Keratinocyte (primary cell): ENCODE measurements around the gene MRTFB. TPM values are rescaled to one million over a fixed set of nuclear protein-coding genes. Genes with fewer than 3 reads are reported as not detected.

ENCODE experiments used
- DNase-seq: peaks from one replicate; pipeline ENCODE4 v3.0.0-alpha.2; 2011; ENCODE audit warnings: low read depth, missing footprints, low spot score
- FAIRE-seq: peaks from 2 replicates; lab custom pipeline; 2011; peaks lifted over from hg19 to GRCh38; lab: Jason Lieb, UNC
- H2AFZ ChIP-seq: 2 replicates; pipeline ENCODE4 v1.6.0; 2012; ENCODE audit warnings: low read length, control low read depth, inconsistent platforms; ENCODE audit not compliant: control insufficient read depth
- H3K27ac ChIP-seq: 2 replicates; pipeline ENCODE4 v1.5.1; 2011; ENCODE audit warnings: low read length; ENCODE audit not compliant: control insufficient read depth, insufficient read depth
- H3K27me3 ChIP-seq: 3 replicates; pipeline ENCODE4 v1.6.0; 2011; ENCODE audit warnings: low read length; ENCODE audit not compliant: control insufficient read depth, insufficient read depth; ENCODE audit errors: extremely low read depth
- H3K36me3 ChIP-seq, 2 experiments: 2 replicates in 1 of 2; 3 replicates in 1 of 2; pipeline ENCODE4 v1.5.1; 2011; ENCODE audit warnings: low read length in 2 of 2, mild to moderate bottlenecking in 1 of 2; ENCODE audit not compliant: control insufficient read depth in 2 of 2, insufficient read depth in 2 of 2; ENCODE audit errors: extremely low read depth in 1 of 2
- H3K4me1 ChIP-seq: 3 replicates; pipeline ENCODE4 v1.5.1; 2011; ENCODE audit warnings: low read length; ENCODE audit not compliant: control insufficient read depth, insufficient read depth; ENCODE audit errors: extremely low read depth
- H3K4me2 ChIP-seq: 3 replicates; pipeline ENCODE4 v1.6.0; 2011; ENCODE audit warnings: low read depth, low read length; ENCODE audit not compliant: control insufficient read depth, insufficient read depth; ENCODE audit errors: extremely low read depth
- H3K4me3 ChIP-seq, 3 experiments: fragments of 200-600 bp in 1 of 3; sonication (generic) in 1 of 3; 2 replicates in 2 of 3; 3 replicates in 1 of 3; pipeline ENCODE4 v1.5.1; 2011 to 2016; ENCODE audit warnings: low read length in 3 of 3, mild to moderate bottlenecking in 3 of 3, control low read depth in 2 of 3, inconsistent platforms in 1 of 3, low read depth in 1 of 3, mixed read lengths in 1 of 3, mixed run types in 1 of 3, moderate library complexity in 1 of 3; ENCODE audit not compliant: control insufficient read depth in 2 of 3, insufficient read depth in 2 of 3; ENCODE audit errors: extremely low read depth in 1 of 3
- H3K79me2 ChIP-seq: 2 replicates; pipeline ENCODE4 v1.6.0; 2012; ENCODE audit warnings: low read length; ENCODE audit not compliant: control insufficient read depth, insufficient read depth
- H3K9ac ChIP-seq: 3 replicates; pipeline ENCODE4 v1.6.0; 2011; ENCODE audit warnings: low read length; ENCODE audit not compliant: control insufficient read depth, insufficient read depth; ENCODE audit errors: extremely low read depth
- H3K9me1 ChIP-seq: 3 replicates; pipeline ENCODE4 v1.6.0; 2011; ENCODE audit warnings: low read length; ENCODE audit not compliant: control insufficient read depth, insufficient read depth; ENCODE audit errors: extremely low read depth
- H3K9me3 ChIP-seq: 2 replicates; pipeline ENCODE4 v1.5.1; 2012; ENCODE audit warnings: low read depth, low read length; ENCODE audit not compliant: control insufficient read depth
- H4K20me1 ChIP-seq: 3 replicates; pipeline ENCODE4 v1.6.0; 2011; ENCODE audit warnings: low read length; ENCODE audit not compliant: control insufficient read depth, insufficient read depth; ENCODE audit errors: extremely low read depth
- CTCF ChIP-seq, 3 experiments: IDR thresholded peaks in 1 of 3; conservative IDR thresholded peaks in 1 of 3; optimal IDR thresholded peaks in 1 of 3; 2 replicates in 2 of 3; 3 replicates in 1 of 3; pipeline versions ENCODE3 to v1.5.1; 2011; ENCODE audit warnings: low read length in 3 of 3, mild to moderate bottlenecking in 3 of 3, moderate library complexity in 2 of 3, control low read depth in 1 of 3, inconsistent platforms in 1 of 3; ENCODE audit not compliant: insufficient read depth in 2 of 3; ENCODE audit errors: extremely low read depth in 1 of 3
- EZH2 ChIP-seq: IDR thresholded peaks from one replicate; pipeline ENCODE4 v1.6.1; 2012; ENCODE audit warnings: inconsistent platforms, mild to moderate bottlenecking, low read length, moderate library complexity
- dilution Hi-C: fragments of 300-500 bp; cut with MboI; formaldehyde crosslinking; loops from one replicate; pipeline ENCODE4 v1.7.0; 2020; ENCODE audit warnings: low sequenced_read_pairs; ENCODE audit not compliant: extremely low pct_ligation_motif_present
- polyA plus RNA-seq, 5 experiments: library from polyadenylated mRNA; depleted of rRNA in 3 of 5; stranded (reverse) in 3 of 5; stranded (forward) in 1 of 5; unstranded in 1 of 5; fragments of >200 nt; gene quantifications; 1 replicate in 1 of 5; 2 replicates in 3 of 5; 3 replicates in 1 of 5; pipeline versions ENCODE4 v1.2.1 to v1.2.3, GENCODE V29; 2011 to 2012; ENCODE audit warnings: missing spikeins in 2 of 5, low read depth in 1 of 5, low replicate concordance in 1 of 5

The MRTFB gene
- polyA plus RNA-seq, 1 donor (not counting 4 experiments of a cell fraction or from before 2014, with no cell fraction given), result 12.1 TPM

DNA sequence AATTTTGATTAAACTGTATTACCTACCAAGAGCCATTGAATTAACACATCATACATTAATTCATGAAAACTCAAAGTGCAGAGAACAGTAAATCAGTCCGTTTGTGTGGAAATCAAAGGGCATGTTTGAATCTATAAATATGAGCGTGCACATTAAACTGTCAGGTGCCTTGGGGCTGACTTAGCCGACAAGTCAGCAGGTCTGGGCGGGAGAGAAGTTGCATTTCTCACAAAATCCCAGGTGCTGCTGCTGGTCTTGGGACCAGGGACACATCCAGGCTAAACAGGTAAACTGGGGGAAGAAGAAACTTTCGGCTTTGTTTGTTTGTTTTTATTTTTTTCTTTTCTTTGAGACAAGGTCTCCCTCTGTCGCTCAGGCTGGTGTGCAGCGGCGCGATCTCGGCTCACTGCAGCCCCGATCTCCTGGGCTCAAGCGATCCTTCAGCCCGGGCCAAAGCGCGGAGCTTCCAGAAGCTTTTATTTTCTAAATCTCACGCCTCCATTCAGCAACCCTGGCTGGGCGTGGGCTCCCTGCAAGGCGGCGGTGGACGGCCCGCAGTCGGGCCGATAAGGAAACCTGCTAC, 213.9 kb downstream of the MRTFB start:
- no peaks in the 10 kb centered on the region for H3K27me3 ChIP-seq
- peak overlapping the region; percentile 74 for H3K9ac ChIP-seq
- H3K9me3 ChIP-seq, result peaks cover 8% of the 10 kb centered on the region
- H3K9me1 ChIP-seq, result no peaks in the 10 kb centered on the region
- DNase-seq (no peak), FAIRE-seq (no peak)
- H4K20me1 ChIP-seq, result no peaks in the 10 kb centered on the region
- no peaks in the 10 kb centered on the region for H3K79me2 ChIP-seq
- H3K4me1 ChIP-seq, result peaks cover 6% of the 10 kb centered on the region
- peak overlapping the region; percentile 65 to 81 (median 80) for H3K4me3 ChIP-seq
- H2AFZ ChIP-seq, result peak overlapping the region; percentile 88
- peak overlapping the region; percentile 56 for H3K27ac ChIP-seq
- TF ChIP-seq EZH2 (no peak), CTCF (optimal IDR thresholded peaks at IDR 0.05 in 1 of 3, IDR thresholded peaks at IDR 0.05 in 1 of 3, conservative IDR thresholded peaks at IDR 0.05 in 1 of 3; ENCODE audit: extremely low read depth in 1 of 3, insufficient read depth in 2 of 3, low read length in 3 of 3) (peak; percentile 22 to 37 (median 27))
- no peaks in the 10 kb centered on the region for H3K36me3 ChIP-seq
- dilution Hi-C loops, result no loop called here
- peak overlapping the region; percentile 93 for H3K4me2 ChIP-seq

GRCh38 chr16:14285513-14286367, 214.6 kb downstream of the MRTFB start:
- no peaks in the 10 kb centered on the region for H3K36me3 ChIP-seq
- no peak for FAIRE-seq

More at GRCh38 chr16:14285513-14286367, 214.6 kb downstream of the MRTFB start:
- no peaks in the 10 kb centered on the region for H3K27me3 ChIP-seq
- H4K20me1 ChIP-seq, result no peaks in the 10 kb centered on the region
- peak overlapping the region; percentile 93 for H3K4me2 ChIP-seq
- H3K27ac ChIP-seq, result peak overlapping the region; percentile 56
- dilution Hi-C loops, result no loop called here
- H2AFZ ChIP-seq, result peak overlapping the region; percentile 88
- H3K4me3 ChIP-seq, result peak overlapping the region; percentile 65 to 81 (median 80)
- H3K9ac ChIP-seq, result peak overlapping the region; percentile 74
- peaks cover 6% of the 10 kb centered on the region for H3K4me1 ChIP-seq
- H3K9me1 ChIP-seq, result no peaks in the 10 kb centered on the region
- TF ChIP-seq EZH2 (no peak), CTCF (optimal IDR thresholded peaks at IDR 0.05 in 1 of 3, IDR thresholded peaks at IDR 0.05 in 1 of 3, conservative IDR thresholded peaks at IDR 0.05 in 1 of 3; ENCODE audit: extremely low read depth in 1 of 3, insufficient read depth in 2 of 3, low read length in 3 of 3) (no peak)
- H3K79me2 ChIP-seq, result no peaks in the 10 kb centered on the region
- peak; percentile 98 for DNase-seq
- H3K9me3 ChIP-seq, result peaks cover 8% of the 10 kb centered on the region
